Lung (tissue), 12 donors: ENCODE data around the gene MSH3. TPM values are rescaled to one million over a fixed set of nuclear protein-coding genes. Genes with fewer than 3 reads are reported as not detected.

ENCODE experiments used
- ATAC-seq: fragments of 200-7000 bp; cut with Tn5 transposase; one replicate; pipeline ENCODE4 v1.9.1; 2020; ENCODE audit warnings: moderate number of reproducible peaks; ENCODE audit not compliant: insufficient read depth, low FRiP score
- DNase-seq, 3 donors: peaks; one replicate each; pipeline ENCODE4 v3.0.0-alpha.2; 2013 to 2017
- H3K27ac ChIP-seq, 2 donors: one replicate each; pipeline ENCODE4 v1.5.1; 2013; ENCODE audit warnings: mild to moderate bottlenecking in 2 of 2, moderate library complexity in 2 of 2, control low read depth in 1 of 2, inconsistent platforms in 1 of 2, low read depth in 1 of 2, low read length in 1 of 2
- H3K27me3 ChIP-seq, 3 donors: one replicate each; pipeline ENCODE4 v1.5.1; 2013; ENCODE audit warnings: low read length in 2 of 3; ENCODE audit not compliant: control insufficient read depth in 3 of 3, insufficient read depth in 3 of 3
- H3K36me3 ChIP-seq, 4 donors: one replicate each; pipeline ENCODE4 v1.5.1; 2013; ENCODE audit warnings: low read length in 4 of 4, mild to moderate bottlenecking in 1 of 4, moderate library complexity in 1 of 4; ENCODE audit not compliant: control insufficient read depth in 4 of 4, insufficient read depth in 4 of 4
- H3K4me1 ChIP-seq, 5 donors: one replicate each; pipeline ENCODE4 v1.5.1; 2013; ENCODE audit warnings: low read length in 5 of 5, mild to moderate bottlenecking in 2 of 5, moderate library complexity in 1 of 5; ENCODE audit not compliant: control insufficient read depth in 5 of 5, insufficient read depth in 5 of 5
- H3K4me3 ChIP-seq: one replicate; pipeline ENCODE4 v1.5.1; 2013; ENCODE audit warnings: mild to moderate bottlenecking, control low read depth, moderate library complexity
- H3K9ac ChIP-seq, 2 donors: one replicate each; pipeline ENCODE4 v1.5.1; 2013; ENCODE audit warnings: low read length in 2 of 2, control low read depth in 1 of 2; ENCODE audit not compliant: insufficient read depth in 1 of 2
- H3K9me3 ChIP-seq, 4 donors: one replicate each; pipeline ENCODE4 v1.5.1; 2013; ENCODE audit warnings: low read length in 3 of 4, mild to moderate bottlenecking in 1 of 4, moderate library complexity in 1 of 4; ENCODE audit not compliant: control insufficient read depth in 4 of 4, insufficient read depth in 3 of 4
- CTCF ChIP-seq: IDR thresholded peaks from 2 replicates; pipeline ENCODE4 v1.5.1; 2012; ENCODE audit warnings: mild to moderate bottlenecking; ENCODE audit errors: control extremely low read depth, extremely low read depth
- WGBS, 2 donors: extraction: QIAGEN DNeasy Blood & Tissue Kit; methylation state at CpG; one replicate each; pipeline ENCODE4 v1.1.7; 2013; 5-methylcytosine and 5-hydroxymethylcytosine counted together
- polyA plus RNA-seq, 2 donors: library from polyadenylated mRNA; stranded (reverse); fragments of 200-250 nt; gene quantifications; one replicate each; pipeline ENCODE4 v1.2.1, GENCODE V29; 2013
- total RNA-seq, 2 donors: library from RNA; depleted of rRNA in 1 of 2; stranded (reverse); fragments of >200 nt in 1 of 2; gene quantifications; one replicate each; pipeline ENCODE4 v1.2.1, GENCODE V29; 2014 to 2021
- donor health status: control.
- donor health status: control.
- donor health status: Bipolar disorder and iron deficiency.
- donor health status: healthy.
- donor health status: DM: yes; HTN: yes; CAD: no.

MSH3 gene
- total and polyA plus RNA-seq, 4 donors: 2.8 to 29.0 (median 9.6) TPM

GRCh38 chr5:80619086-80619485 lies 35.4 kb upstream of the MSH3 start:
- WGBS, 2 donors: 83 to 84% methylated on average over 1 of the region's 1 CpG

GRCh38 chr5:80620211-80620610 lies 34.2 kb upstream of the MSH3 start:
- H3K36me3 ChIP-seq: no peaks in the 10 kb centered on the region
- no peaks in the 10 kb centered on the region for H3K9me3 ChIP-seq
- no peaks in the 10 kb centered on the region for H3K4me1 ChIP-seq
- no peak overlapping the region for H3K27ac ChIP-seq
- ATAC-seq: no peak
- H3K9ac ChIP-seq: no peak overlapping the region
- no peak overlapping the region for H3K4me3 ChIP-seq
- no peak for DNase-seq
- TF ChIP-seq CTCF: no peak
- WGBS, 2 donors: 77 to 91% methylated on average over 4 of the region's 4 CpGs
- H3K27me3 ChIP-seq: no peaks in the 10 kb centered on the region

More at GRCh38 chr5:80619086-80619485, 35.4 kb upstream of the MSH3 start:
- Histone ChIP-seq H3K36me3 (no peaks in the 10 kb centered on the region), H3K27ac (no peak overlapping the region), H3K4me1 (no peaks in the 10 kb centered on the region), H3K27me3 (no peaks in the 10 kb centered on the region), H3K9ac (no peak overlapping the region), H3K9me3 (no peaks in the 10 kb centered on the region), H3K4me3 (no peak overlapping the region)
- DNase-seq: no peak
- TF ChIP-seq CTCF: no peak
- ATAC-seq: no peak

- no peak for ATAC-seq
- 79 to 93% methylated on average over 2 of the region's 2 CpGs for WGBS, 2 donors
Observed at GRCh38 chr5:80622756-80623155, 31.7 kb upstream of the MSH3 start.

More at GRCh38 chr5:80622756-80623155, 31.7 kb upstream of the MSH3 start:
- Histone ChIP-seq H3K9ac (no peak overlapping the region), H3K9me3 (no peaks in the 10 kb centered on the region), H3K4me1 (no peaks in the 10 kb centered on the region), H3K27me3 (no peaks in the 10 kb centered on the region), H3K4me3 (no peak overlapping the region), H3K36me3 (peaks cover 0 to 1% (median 0%) of the 10 kb centered on the region in 4 donors), H3K27ac (no peak overlapping the region)
- no peak for TF ChIP-seq CTCF
- DNase-seq: no peak
